GM12878 (cell line): ENCODE data around the gene SLC35C1. TPM values are rescaled to one million over a fixed set of nuclear protein-coding genes. Genes with fewer than 3 reads are reported as not detected.

Source experiments
- ATAC-seq: fragments of 200-7000 bp; cut with Tn5 transposase; 3 replicates; pipeline ENCODE4 v1.9.1; 2020; ENCODE audit warnings: mild to moderate bottlenecking, moderate library complexity
- BruUV-seq: library from RNA; stranded (reverse); fragments of 400-500 nt; replicated peaks from 2 replicates; lab custom pipeline; 2021; lab: Mats Ljungman, UMichigan
- CTCF ChIA-PET: fragments of 300-600 bp; sonication (Branson Sonifier 250); formaldehyde crosslinking; extraction: SDS; loops from one replicate; lab custom pipeline; 2021; ENCODE audit warnings: inconsistent platforms; lab: Yijun Ruan, JAX
- POLR2A ChIA-PET: fragments of 350-600 bp; formaldehyde crosslinking; extraction: SDS; loops from one replicate; lab custom pipeline; 2021; ENCODE audit warnings: inconsistent platforms; lab: Charles Lee
- RAD21 ChIA-PET: fragments of 300-600 bp; sonication (Branson Sonifier 250); formaldehyde crosslinking; loops from one replicate; lab custom pipeline; 2023; ENCODE audit warnings: antibody characterized with exemption; ENCODE audit not compliant: unreplicated experiment; lab: Charles Lee
- SMC1A ChIA-PET: fragments of 300-600 bp; sonication (Branson Sonifier 250); formaldehyde crosslinking; loops from one replicate; lab custom pipeline; 2023; ENCODE audit not compliant: unreplicated experiment, uncharacterized antibody; lab: Charles Lee
- DNase-seq: peaks from one replicate; pipeline ENCODE4 v3.0.0-alpha.2; 2011; ENCODE audit warnings: low read depth, low spot score
- FAIRE-seq: peaks from 3 replicates; lab custom pipeline; 2011; peaks lifted over from hg19 to GRCh38; lab: Jason Lieb, UNC
- H2AFZ ChIP-seq: 2 replicates; pipeline ENCODE4 v1.6.0; 2011; ENCODE audit warnings: low read depth, low read length, control low read depth; ENCODE audit not compliant: control insufficient read depth
- H3K27ac ChIP-seq: 2 replicates; pipeline ENCODE4 v1.5.1; 2011; ENCODE audit warnings: control low read depth; ENCODE audit not compliant: control insufficient read depth, insufficient read depth
- H3K27me3 ChIP-seq, 2 experiments: replicated peaks in 1 of 2; 2 replicates each; pipeline versions ENCODE4 v1.6.0 to v1.6.1; 2011; ENCODE audit warnings: low read length in 1 of 2; ENCODE audit not compliant: control insufficient read depth in 2 of 2, insufficient read depth in 2 of 2
- H3K36me3 ChIP-seq, 2 experiments: 2 replicates each; pipeline ENCODE4 v1.5.1; 2011; ENCODE audit warnings: low read length in 1 of 2; ENCODE audit not compliant: control insufficient read depth in 2 of 2, insufficient read depth in 2 of 2
- H3K4me1 ChIP-seq: 2 replicates; pipeline ENCODE4 v1.6.1; 2011; ENCODE audit warnings: mild to moderate bottlenecking, low read length, moderate library complexity, mixed read lengths; ENCODE audit not compliant: control insufficient read depth, insufficient read depth
- H3K4me2 ChIP-seq: 2 replicates; pipeline ENCODE4 v1.6.0; 2011; ENCODE audit warnings: control low read depth; ENCODE audit not compliant: control insufficient read depth, insufficient read depth
- H3K4me3 ChIP-seq: fragments of 200-600 bp; sonication (generic); 2 replicates; pipeline ENCODE4 v1.5.1; 2016
- H3K79me2 ChIP-seq: 2 replicates; pipeline ENCODE4 v1.6.0; 2011; ENCODE audit warnings: low read length; ENCODE audit not compliant: control insufficient read depth, insufficient read depth
- H3K9ac ChIP-seq: 2 replicates; pipeline ENCODE4 v1.8.0; 2011; ENCODE audit warnings: low read length, control low read depth, mixed read lengths; ENCODE audit not compliant: control insufficient read depth, insufficient read depth
- H3K9me3 ChIP-seq: replicated peaks from 3 replicates; pipeline ENCODE4 v1.5.1; 2011; ENCODE audit warnings: mild to moderate bottlenecking, low read length; ENCODE audit not compliant: control insufficient read depth, insufficient read depth
- H4K20me1 ChIP-seq: 2 replicates; pipeline ENCODE4 v1.6.0; 2011; ENCODE audit not compliant: control insufficient read depth, insufficient read depth
- BCL11A ChIP-seq: IDR thresholded peaks from 2 replicates; pipeline ENCODE4 v1.6.1; 2011; ENCODE audit warnings: low read depth, low read length
- BHLHE40 ChIP-seq, 2 experiments: fragments of 450-650 bp in 1 of 2; IDR thresholded peaks; 2 replicates each; pipeline ENCODE4 v1.6.1; 2011 to 2017; ENCODE audit warnings: low read depth in 2 of 2, borderline replicate concordance in 1 of 2, improper control_type of control experiment in 1 of 2, low read length in 1 of 2, mild to moderate bottlenecking in 1 of 2
- CHD1 ChIP-seq: IDR thresholded peaks from 2 replicates; pipeline ENCODE4 v1.6.1; 2012; ENCODE audit warnings: low read depth, low read length, improper control_type of control experiment
- EED ChIP-seq: sonication (generic); IDR thresholded peaks from 2 replicates; pipeline ENCODE4 v1.6.1; 2016; ENCODE audit warnings: antibody characterized with exemption, low read depth
- FOXK2 ChIP-seq: fragments of 450-650 bp; IDR thresholded peaks from 2 replicates; pipeline ENCODE4 v1.6.1; 2017; ENCODE audit warnings: mild to moderate bottlenecking, moderate library complexity
- KDM1A ChIP-seq: fragments of 200-600 bp; sonication (generic); IDR thresholded peaks from 2 replicates; pipeline ENCODE4 v1.6.1; 2016; ENCODE audit warnings: borderline replicate concordance
- NR2C2 ChIP-seq: IDR thresholded peaks from 2 replicates; pipeline ENCODE4 v1.6.1; 2011; ENCODE audit warnings: borderline replicate concordance, low read depth; ENCODE audit not compliant: control insufficient read depth, insufficient read length
- NRF1 ChIP-seq: conservative IDR thresholded peaks from 2 replicates; pipeline ENCODE4 v1.6.1; 2011; ENCODE audit warnings: mild to moderate bottlenecking, low read depth, low read length, improper control_type of control experiment
- RCOR1 ChIP-seq: conservative IDR thresholded peaks from 2 replicates; pipeline ENCODE4 v1.6.1; 2012; ENCODE audit warnings: low read depth, low read length, improper control_type of control experiment
- SIN3A ChIP-seq: IDR thresholded peaks from 2 replicates; pipeline ENCODE4 v1.6.1; 2012; ENCODE audit warnings: low read depth, low read length, improper control_type of control experiment
- SREBF1 ChIP-seq: IDR thresholded peaks from 2 replicates; pipeline ENCODE4 v1.6.1; 2012; ENCODE audit warnings: mild to moderate bottlenecking, low read length
- ZSCAN29 ChIP-seq: fragments of 450-650 bp; IDR thresholded peaks from 2 replicates; pipeline ENCODE4 v1.6.1; 2017; ENCODE audit warnings: mild to moderate bottlenecking, moderate library complexity
- WGBS: methylation state at CpG from one replicate; pipeline ENCODE4 v1.1.6; 2016; ENCODE audit warnings: low lambda C conversion rate; ENCODE audit not compliant: insufficient replicate concordance, insufficient coverage; ENCODE audit errors: missing lambda C conversion rate; 5-methylcytosine and 5-hydroxymethylcytosine counted together
- in situ Hi-C: fragments of 300-500 bp; cut with MboI; formaldehyde crosslinking; loops from 9 replicates; pipeline ENCODE4 v1.14.3; 2018; ENCODE audit warnings: mixed read lengths
- intact Hi-C: fragments of 100-400 bp; cut with micrococcal nuclease; formaldehyde crosslinking; loops from one replicate; pipeline ENCODE4 v1.14.2; 2022; ENCODE audit not compliant: unreplicated experiment
- polyA plus RNA-seq, 11 experiments: library from polyadenylated mRNA; depleted of rRNA in 4 of 11; unstranded in 6 of 11; stranded (reverse) in 5 of 11; fragments of >200 nt; fragmentation: Nextera tagmentation in 4 of 11; fragmentation: Illumina TruSeq in 1 of 11; extraction: Ambion mirVana in 4 of 11; extraction: Trizol in 1 of 11; gene quantifications; 1 replicate in 1 of 11; 2 replicates in 10 of 11; pipeline versions ENCODE4 v1.2.1 to v1.2.3, GENCODE V29; 2011 to 2016; ENCODE audit warnings: inconsistent platforms in 2 of 11, missing spikeins in 2 of 11, low read depth in 1 of 11
- total RNA-seq, 4 experiments: library from RNA; depleted of rRNA in 3 of 4; stranded (reverse); fragments of >200 nt in 3 of 4; fragmentation: Illumina TruSeq in 1 of 4; extraction: Trizol in 1 of 4; gene quantifications; 2 replicates each; pipeline versions ENCODE4 v1.2.1 to v1.2.3, GENCODE V29; 2013 to 2021
- TF ChIP-seq, protein P1 (sequence below): fragments of 450-650 bp; IDR thresholded peaks from 2 replicates; pipeline ENCODE4 v1.6.1; 2017; ENCODE audit warnings: low read depth, mild to moderate bottlenecking, moderate library complexity
- TF ChIP-seq, protein P2 (sequence below): IDR thresholded peaks from 2 replicates; pipeline ENCODE4 v1.6.1; 2012; ENCODE audit warnings: low read depth, low read length, improper control_type of control experiment

Gene SLC35C1
- total and polyA plus RNA-seq, 10 of the 15 experiments (the other 5 are each of a cell fraction or from before 2014, with no cell fraction given) = 0.55 to 9.7 (median 4.3) TPM

DNA sequence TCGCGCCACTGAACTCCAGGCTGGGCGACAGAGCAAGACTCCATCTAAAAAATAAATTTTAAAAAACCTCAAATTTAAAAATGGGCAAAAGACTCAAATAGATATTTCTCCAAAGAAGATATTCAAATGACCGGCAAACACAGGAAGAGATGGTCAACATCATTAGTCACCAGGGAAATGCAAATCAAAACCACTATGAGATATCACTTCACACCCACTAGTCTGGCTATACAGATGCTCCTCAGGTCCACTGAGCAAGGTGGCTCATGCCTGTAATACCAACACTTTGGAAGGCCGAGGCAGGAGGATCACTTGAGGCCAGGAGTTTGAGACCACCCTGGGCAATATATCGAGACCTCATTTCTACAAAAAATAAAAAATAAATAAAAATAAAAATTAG is 43.3 kb upstream of the SLC35C1 start:
- ATAC-seq (peak; percentile 67), FAIRE-seq (no peak), DNase-seq (no peak)
- Histone ChIP-seq H3K9me3 (no peaks in the 10 kb centered on the region), H3K4me1 (no peaks in the 10 kb centered on the region), H3K79me2 (no peaks in the 10 kb centered on the region), H3K4me3 (no peak overlapping the region), H2AFZ (no peak overlapping the region), H3K36me3 (no peaks in the 10 kb centered on the region), H3K27ac (no peak overlapping the region), H3K4me2 (no peak overlapping the region), H3K27me3 (peaks cover 0 to 2% of the 10 kb centered on the region in 2 experiments; a peak in 1 of 4 replicates), H4K20me1 (no peaks in the 10 kb centered on the region), H3K9ac (no peak overlapping the region)
- 12% methylated on average over 6 of the region's 6 CpGs for WGBS
- intact Hi-C loops (no loop called here), in situ Hi-C loops (no loop called here)
- RAD21 ChIA-PET = no interaction called here
- TF ChIP-seq SREBF1 (no peak), KDM1A (no peak), FOXK2 (no peak), EED (no peak), BHLHE40 (IDR thresholded peaks at IDR 0.05; ENCODE audit: borderline replicate concordance in 1 of 2, low read depth in 2 of 2, low read length in 1 of 2) (no peak), RCOR1 (no peak), BCL11A (no peak), SIN3A (no peak), NR2C2 (no peak), CHD1 (no peak), NRF1 (no peak), ZSCAN29 (no peak)
- TF ChIP-seq, protein P1, sequence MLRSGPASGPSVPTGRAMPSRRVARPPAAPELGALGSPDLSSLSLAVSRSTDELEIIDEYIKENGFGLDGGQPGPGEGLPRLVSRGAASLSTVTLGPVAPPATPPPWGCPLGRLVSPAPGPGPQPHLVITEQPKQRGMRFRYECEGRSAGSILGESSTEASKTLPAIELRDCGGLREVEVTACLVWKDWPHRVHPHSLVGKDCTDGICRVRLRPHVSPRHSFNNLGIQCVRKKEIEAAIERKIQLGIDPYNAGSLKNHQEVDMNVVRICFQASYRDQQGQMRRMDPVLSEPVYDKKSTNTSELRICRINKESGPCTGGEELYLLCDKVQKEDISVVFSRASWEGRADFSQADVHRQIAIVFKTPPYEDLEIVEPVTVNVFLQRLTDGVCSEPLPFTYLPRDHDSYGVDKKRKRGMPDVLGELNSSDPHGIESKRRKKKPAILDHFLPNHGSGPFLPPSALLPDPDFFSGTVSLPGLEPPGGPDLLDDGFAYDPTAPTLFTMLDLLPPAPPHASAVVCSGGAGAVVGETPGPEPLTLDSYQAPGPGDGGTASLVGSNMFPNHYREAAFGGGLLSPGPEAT = no peak
- TF ChIP-seq, protein P2, sequence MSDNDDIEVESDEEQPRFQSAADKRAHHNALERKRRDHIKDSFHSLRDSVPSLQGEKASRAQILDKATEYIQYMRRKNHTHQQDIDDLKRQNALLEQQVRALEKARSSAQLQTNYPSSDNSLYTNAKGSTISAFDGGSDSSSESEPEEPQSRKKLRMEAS = no peak
- POLR2A ChIA-PET = no interaction called here
- SMC1A ChIA-PET = no interaction called here
- BruUV-seq = no TSS peak
- CTCF ChIA-PET = interaction anchor here (1.6 kb wide), 1 partner anchor 10 kb away, joined by 10 read pairs; no protein-coding TSS in a partner anchor
